GM23338 (cell line): ENCODE measurements around the gene SNX21. TPM values are rescaled to one million over a fixed set of nuclear protein-coding genes. Genes with fewer than 3 reads are reported as not detected.

ENCODE experiments used
- ATAC-seq: fragments of 200-7000 bp; cut with Tn5 transposase; 3 replicates; pipeline ENCODE4 v1.9.1; 2020
- DNase-seq: peaks from one replicate; pipeline ENCODE4 v3.0.0-alpha.2; 2015; ENCODE audit warnings: low spot score
- H2AFZ ChIP-seq: fragments of 200-600 bp; sonication (generic); 2 replicates; pipeline ENCODE4 v1.8.0; 2016; ENCODE audit warnings: antibody characterized with exemption, mild to moderate bottlenecking, moderate library complexity
- H3F3A ChIP-seq: fragments of 200-600 bp; sonication (generic); replicated peaks from 2 replicates; pipeline ENCODE4 v1.8.0; 2017; ENCODE audit warnings: antibody characterized with exemption, mixed run types, low read depth
- H3K27ac ChIP-seq: fragments of 200-600 bp; sonication (generic); 2 replicates; pipeline ENCODE4 v1.6.1; 2016; ENCODE audit warnings: low read depth
- H3K27me3 ChIP-seq: fragments of 200-600 bp; sonication (generic); 2 replicates; pipeline ENCODE4 v1.8.0; 2016; ENCODE audit warnings: mild to moderate bottlenecking, mixed run types, moderate library complexity; ENCODE audit not compliant: insufficient read depth
- H3K36me3 ChIP-seq: fragments of 200-600 bp; sonication (generic); 2 replicates; pipeline ENCODE4 v1.8.0; 2016; ENCODE audit warnings: mild to moderate bottlenecking; ENCODE audit not compliant: insufficient read depth
- H3K4me1 ChIP-seq: fragments of 200-600 bp; sonication (generic); 2 replicates; pipeline ENCODE4 v1.8.0; 2016; ENCODE audit warnings: mild to moderate bottlenecking, moderate library complexity; ENCODE audit not compliant: insufficient read depth
- H3K4me2 ChIP-seq: fragments of 200-600 bp; sonication (generic); 2 replicates; pipeline ENCODE4 v1.7.1; 2017; ENCODE audit warnings: mixed run types
- H3K4me3 ChIP-seq: fragments of 200-600 bp; sonication (generic); 2 replicates; pipeline ENCODE4 v1.6.1; 2016; ENCODE audit warnings: mixed run types
- H3K79me2 ChIP-seq: fragments of 200-600 bp; sonication (generic); replicated peaks from 2 replicates; pipeline ENCODE4 v1.8.0; 2017; ENCODE audit warnings: mild to moderate bottlenecking; ENCODE audit not compliant: insufficient read depth
- H3K9me2 ChIP-seq: fragments of 200-600 bp; sonication (generic); 2 replicates; pipeline ENCODE4 v1.8.0; 2017; ENCODE audit not compliant: insufficient read depth
- H4K20me1 ChIP-seq: fragments of 200-600 bp; sonication (generic); replicated peaks from 2 replicates; pipeline ENCODE4 v1.8.0; 2017; ENCODE audit warnings: mild to moderate bottlenecking; ENCODE audit not compliant: insufficient read depth
- H3K27ac Mint-ChIP-seq: 2 replicates; pipeline ENCODE4 v1.8.0; 2020; ENCODE audit warnings: inconsistent platforms, mild to moderate bottlenecking, moderate library complexity, mixed read lengths
- H3K27me3 Mint-ChIP-seq: 3 replicates; pipeline ENCODE4 v1.8.0; 2022; ENCODE audit warnings: low read depth, mild to moderate bottlenecking, moderate library complexity, mixed read lengths, inconsistent platforms; ENCODE audit not compliant: insufficient read depth, poor library complexity
- H3K36me3 Mint-ChIP-seq: 3 replicates; pipeline ENCODE4 v1.8.0; 2021; ENCODE audit warnings: low read depth, mild to moderate bottlenecking, inconsistent platforms, moderate library complexity, mixed read lengths
- H3K4me1 Mint-ChIP-seq: 3 replicates; pipeline ENCODE4 v1.8.0; 2020; ENCODE audit warnings: mild to moderate bottlenecking, inconsistent platforms, mixed read lengths
- H3K4me3 Mint-ChIP-seq: 3 replicates; pipeline ENCODE4 v1.8.0; 2021; ENCODE audit warnings: moderate library complexity, mild to moderate bottlenecking, inconsistent platforms, mixed read lengths
- H3K9me3 Mint-ChIP-seq: 3 replicates; pipeline ENCODE4 v1.8.0; 2020; ENCODE audit warnings: moderate library complexity, mild to moderate bottlenecking, inconsistent platforms, mixed read lengths
- NANOG ChIP-seq: IDR thresholded peaks from 2 replicates; pipeline ENCODE4 v1.6.1; 2016; ENCODE audit warnings: antibody characterized with exemption, borderline replicate concordance
- POLR2AphosphoS5 ChIP-seq: IDR thresholded peaks from 2 replicates; pipeline ENCODE4 v1.6.1; 2016; ENCODE audit warnings: antibody characterized with exemption, low read depth
- REST ChIP-seq: IDR thresholded peaks from one replicate; pipeline ENCODE4 v1.6.1; 2018; ENCODE audit warnings: antibody characterized with exemption; ENCODE audit not compliant: unreplicated experiment
- ZNF114 ChIP-seq: fragments of 250-450 bp; sonication (Bioruptor Pico); IDR thresholded peaks from 2 replicates; pipeline ENCODE4 v1.5.0; 2020; ENCODE audit warnings: mild to moderate bottlenecking, moderate library complexity
- ZNF331 ChIP-seq: fragments of 250-450 bp; sonication (Bioruptor Pico); IDR thresholded peaks from 2 replicates; pipeline ENCODE4 v1.5.0; 2020; ENCODE audit warnings: low read depth, mild to moderate bottlenecking, moderate library complexity
- ZNF462 ChIP-seq: fragments of 250-450 bp; sonication (Bioruptor Pico); IDR thresholded peaks from 2 replicates; pipeline ENCODE4 v1.5.0; 2020; ENCODE audit warnings: mild to moderate bottlenecking, moderate library complexity
- polyA plus RNA-seq: library from polyadenylated mRNA; unstranded; fragments of >200 nt; fragmentation: Nextera tagmentation; extraction: Ambion mirVana; gene quantifications from 2 replicates; pipeline ENCODE4 v1.2.1, GENCODE V29; 2016
- total RNA-seq: library from RNA; depleted of rRNA; stranded (reverse); fragments of >200 nt; shearing (Covaris generic); gene quantifications from 2 replicates; pipeline ENCODE4 v1.2.3, GENCODE V29; 2014
- TF ChIP-seq, protein P1 (sequence below): IDR thresholded peaks from 2 replicates; pipeline ENCODE4 v1.6.1; 2016; ENCODE audit warnings: antibody characterized with exemption

Gene SNX21
- total and polyA plus RNA-seq, 2 experiments from 2014 or later, result 13.3 to 31.5 TPM

GRCh38 chr20:45850926-45851325, 17.3 kb downstream of the SNX21 start:
- H2AFZ ChIP-seq, result no peak overlapping the region
- no peak overlapping the region for H3K4me3 Mint-ChIP-seq
- no peak overlapping the region for H3K4me2 ChIP-seq
- peaks cover 36% of the 10 kb centered on the region for H3K36me3 Mint-ChIP-seq
- TF ChIP-seq POLR2AphosphoS5 (no peak), ZNF331 (CRISPR knock-in tag) (no peak), ZNF462 (CRISPR knock-in tag) (no peak), NANOG (no peak), REST (no peak), ZNF114 (CRISPR knock-in tag) (no peak)
- TF ChIP-seq, protein P1, sequence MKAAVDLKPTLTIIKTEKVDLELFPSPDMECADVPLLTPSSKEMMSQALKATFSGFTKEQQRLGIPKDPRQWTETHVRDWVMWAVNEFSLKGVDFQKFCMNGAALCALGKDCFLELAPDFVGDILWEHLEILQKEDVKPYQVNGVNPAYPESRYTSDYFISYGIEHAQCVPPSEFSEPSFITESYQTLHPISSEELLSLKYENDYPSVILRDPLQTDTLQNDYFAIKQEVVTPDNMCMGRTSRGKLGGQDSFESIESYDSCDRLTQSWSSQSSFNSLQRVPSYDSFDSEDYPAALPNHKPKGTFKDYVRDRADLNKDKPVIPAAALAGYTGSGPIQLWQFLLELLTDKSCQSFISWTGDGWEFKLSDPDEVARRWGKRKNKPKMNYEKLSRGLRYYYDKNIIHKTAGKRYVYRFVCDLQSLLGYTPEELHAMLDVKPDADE, result no peak
- H3K27ac ChIP-seq, result no peak overlapping the region
- no peaks in the 10 kb centered on the region for H3K9me3 Mint-ChIP-seq
- peaks cover 32% of the 10 kb centered on the region for H3K4me1 ChIP-seq
- no peaks in the 10 kb centered on the region; the same call in 1 of the 2 replicates for H3F3A ChIP-seq
- peaks cover 26% of the 10 kb centered on the region for H3K79me2 ChIP-seq
- no peaks in the 10 kb centered on the region for H4K20me1 ChIP-seq
- H3K27me3 Mint-ChIP-seq, result peaks cover 12% of the 10 kb centered on the region
- peaks cover 38% of the 10 kb centered on the region for H3K4me1 Mint-ChIP-seq
- peaks cover 10% of the 10 kb centered on the region; the same call in 1 of the 2 replicates for H3K36me3 ChIP-seq
- no peaks in the 10 kb centered on the region for H3K27me3 ChIP-seq
- H3K27ac Mint-ChIP-seq, result no peak overlapping the region; the same call in 1 of the 2 replicates
- H3K4me3 ChIP-seq, result no peak overlapping the region
- ATAC-seq (no peak), DNase-seq (no peak)
- no peaks in the 10 kb centered on the region for H3K9me2 ChIP-seq
